Dermis blood vessel endothelial cell (primary cell): ENCODE data around the gene PDE4B. TPM values are rescaled to one million over a fixed set of nuclear protein-coding genes. Genes with fewer than 3 reads are reported as not detected.

ENCODE experiments used
- DNase-seq: peaks from one replicate; pipeline ENCODE4 v3.0.0; 2010
- total RNA-seq: library from RNA; depleted of rRNA; stranded (reverse); fragments of >200 nt; gene quantifications from 2 replicates; pipeline ENCODE4 v1.2.3, GENCODE V29; 2014

The PDE4B gene
- total RNA-seq, 1 donor from 2014 or later: 156 TPM

- DNase-seq: no peak
Observed at GRCh38 chr1:66143651-66144050, 351.0 kb downstream of the PDE4B start.

- DNase-seq: no peak
Observed at GRCh38 chr1:66147226-66147835, 354.6 kb downstream of the PDE4B start.

DNA sequence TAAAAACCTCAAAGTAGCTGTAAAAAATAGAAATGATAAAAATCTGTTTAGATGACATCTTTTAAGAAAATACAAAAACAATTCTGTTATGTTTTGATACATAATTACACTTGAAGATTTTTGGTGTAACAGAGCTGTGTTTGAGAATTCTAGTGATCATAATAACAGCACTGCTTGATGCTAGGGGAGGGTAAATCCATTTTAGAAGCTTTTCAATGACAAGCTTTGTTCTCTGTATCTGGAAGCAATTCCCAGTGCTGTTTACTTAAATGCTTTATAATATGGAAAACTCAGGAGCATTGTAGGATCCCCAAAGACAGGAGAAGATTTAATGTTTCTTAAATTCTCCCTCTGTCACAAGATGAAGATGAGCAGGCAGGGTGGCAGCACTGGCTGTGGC is 359.3 kb downstream of the PDE4B start:
- no peak for DNase-seq

DNA sequence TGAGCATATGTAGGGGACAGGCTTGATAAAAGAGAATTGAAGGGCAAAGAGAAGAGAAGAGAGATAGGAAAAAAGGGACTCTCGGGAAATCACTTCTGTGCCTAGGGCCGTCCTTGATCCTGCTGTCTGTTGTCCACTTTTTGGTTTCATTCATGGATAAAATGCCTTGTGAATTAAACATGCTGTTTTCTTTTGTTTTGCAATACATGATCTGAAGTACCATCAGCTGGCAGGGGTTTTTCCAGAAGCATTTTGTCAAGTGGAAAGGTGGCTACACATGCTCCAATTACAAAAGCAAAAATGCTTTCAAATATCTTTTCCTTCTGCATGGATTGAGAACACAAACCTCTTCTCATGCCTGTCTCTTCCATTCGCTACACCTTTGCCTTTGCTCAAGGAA is 361.7 kb downstream of the PDE4B start:
- DNase-seq: no peak

DNA sequence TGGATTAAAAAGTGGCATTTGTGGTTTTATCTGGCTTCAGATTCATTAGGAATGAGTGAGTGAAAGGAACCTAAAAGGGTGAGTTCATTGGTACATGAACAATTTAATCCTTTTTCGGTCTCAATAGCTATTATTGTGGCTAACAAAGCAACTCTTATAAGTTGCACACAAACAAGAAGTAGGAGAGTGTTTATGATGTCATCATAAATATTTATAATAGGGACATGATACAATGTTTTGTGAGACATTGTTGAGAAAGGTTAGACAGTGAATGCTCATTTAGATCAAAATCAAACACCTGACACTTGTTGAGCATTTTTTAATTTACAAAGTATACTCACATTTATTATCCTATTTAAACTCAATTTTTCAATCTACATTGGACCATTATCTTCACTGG is 363.4 kb downstream of the PDE4B start:
- no peak for DNase-seq

DNA sequence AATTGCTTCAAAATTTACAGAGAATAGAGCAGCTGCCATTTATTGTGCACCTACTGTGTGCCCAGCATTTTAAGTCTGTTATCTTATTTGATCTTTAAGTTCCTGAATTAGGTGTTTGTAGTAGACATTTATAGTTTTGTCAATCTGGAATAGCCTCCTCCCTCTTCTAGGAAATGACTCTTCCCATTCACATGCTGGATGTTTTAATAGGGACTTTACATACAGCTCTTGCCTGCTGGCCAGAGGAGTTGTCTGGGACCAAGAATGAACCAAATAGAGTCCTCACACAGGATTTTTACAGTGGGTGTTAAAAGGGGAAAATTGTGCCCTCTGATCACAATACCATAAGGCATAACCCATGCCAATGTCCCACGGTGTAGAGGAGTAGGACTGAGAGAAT is 367.1 kb downstream of the PDE4B start:
- DNase-seq: no peak

- DNase-seq: no peak
Observed at GRCh38 chr1:66160719-66161118, 368.0 kb downstream of the PDE4B start.

- DNase-seq: no peak
Observed at GRCh38 chr1:66166753-66167152, 374.1 kb downstream of the PDE4B start.

GRCh38 chr1:66167267-66167666 is 374.6 kb downstream of the PDE4B start:
- DNase-seq: no peak

DNA sequence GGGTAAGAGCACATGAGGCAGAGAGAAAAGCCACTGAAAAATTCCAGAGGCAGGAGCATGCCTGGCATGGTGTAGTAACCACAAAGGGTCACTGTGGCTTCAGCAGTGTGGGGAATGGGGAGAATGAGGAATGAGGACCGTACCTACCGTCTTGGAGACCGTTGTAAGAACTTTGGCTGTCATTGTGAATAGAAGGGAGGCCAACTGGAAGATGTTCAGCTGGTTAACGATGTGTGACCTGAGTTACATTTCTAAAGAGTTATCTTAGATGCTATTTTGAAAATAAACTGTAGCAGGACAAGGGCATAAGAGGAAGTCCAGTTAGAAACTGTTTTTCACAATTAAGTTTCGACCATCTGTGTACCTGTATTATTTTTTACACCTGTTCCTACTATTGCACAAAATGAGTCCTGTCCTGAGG is 375.8 kb downstream of the PDE4B start:
- DNase-seq: no peak

GRCh38 chr1:66168948-66169671 is 376.4 kb downstream of the PDE4B start:
- no peak for DNase-seq

GRCh38 chr1:66172272-66172671 is 379.6 kb downstream of the PDE4B start:
- no peak for DNase-seq

- no peak for DNase-seq
Observed at GRCh38 chr1:66175098-66175497, 382.4 kb downstream of the PDE4B start.

GRCh38 chr1:66175581-66175980 is 382.9 kb downstream of the PDE4B start:
- DNase-seq: no peak

- peak; percentile 7 for DNase-seq
Observed at GRCh38 chr1:66176012-66176715, 383.5 kb downstream of the PDE4B start.

DNA sequence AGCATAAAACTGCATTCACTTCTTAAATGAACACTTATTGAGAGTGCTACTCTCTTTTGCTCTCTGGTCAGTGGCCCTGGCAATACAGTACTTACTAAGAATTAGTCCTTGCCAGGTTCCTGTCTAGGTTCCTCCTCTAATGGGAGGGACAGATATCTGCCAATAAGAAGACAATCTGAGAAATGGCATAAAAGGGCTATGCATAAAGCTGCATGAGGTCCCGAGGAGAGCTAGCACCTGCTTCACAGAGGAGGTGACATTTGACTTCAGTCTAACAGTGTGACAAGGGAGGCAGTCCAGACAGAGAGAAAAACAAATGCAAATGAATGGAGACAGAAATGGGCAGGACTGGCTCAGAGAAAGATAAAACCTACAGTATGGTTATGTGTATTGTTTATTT is 384.1 kb downstream of the PDE4B start:
- no peak for DNase-seq

- DNase-seq: no peak
Observed at GRCh38 chr1:66177510-66177909, 384.8 kb downstream of the PDE4B start.

GRCh38 chr1:66182026-66182425 is 389.3 kb downstream of the PDE4B start:
- no peak for DNase-seq

- DNase-seq: no peak
Observed at GRCh38 chr1:66182551-66183178, 390.0 kb downstream of the PDE4B start.

DNA sequence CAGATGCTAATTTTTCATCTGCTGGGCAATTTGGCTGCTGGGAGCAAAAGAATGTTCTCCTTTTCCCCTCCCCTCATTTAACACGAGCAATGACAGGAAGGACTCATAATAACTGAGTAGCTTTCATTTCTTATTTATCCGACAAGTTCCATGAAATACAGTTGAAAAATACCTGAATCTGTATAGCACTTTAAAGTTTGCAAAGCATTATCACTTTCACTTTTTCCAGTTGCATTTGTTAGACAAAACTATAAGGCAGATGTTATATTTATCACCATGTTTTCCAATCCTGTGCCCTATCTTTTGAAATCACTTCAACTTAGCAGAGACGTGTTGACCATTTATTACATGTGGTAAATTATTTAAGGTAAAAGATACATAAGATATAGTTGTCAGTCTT is 390.7 kb downstream of the PDE4B start:
- no peak for DNase-seq

DNA sequence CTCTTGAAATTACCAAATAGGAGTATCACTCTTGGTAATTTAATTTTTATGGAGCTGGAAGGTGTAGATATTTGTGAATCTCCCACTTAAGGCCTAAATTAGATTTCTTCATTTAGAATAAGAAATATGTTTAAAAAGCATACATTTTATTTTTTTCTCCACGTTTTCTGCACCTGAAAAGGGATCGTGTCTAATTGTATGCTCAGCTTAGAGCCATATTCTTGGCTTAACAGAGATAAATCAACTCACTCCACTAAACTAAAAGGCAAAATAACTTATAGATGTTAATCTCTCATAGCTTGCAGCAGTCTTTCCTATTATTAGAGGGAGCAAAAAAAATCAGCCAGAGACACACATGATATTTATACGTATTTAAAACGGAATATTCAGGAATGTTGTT is 404.4 kb downstream of the PDE4B start:
- DNase-seq: no peak

DNA sequence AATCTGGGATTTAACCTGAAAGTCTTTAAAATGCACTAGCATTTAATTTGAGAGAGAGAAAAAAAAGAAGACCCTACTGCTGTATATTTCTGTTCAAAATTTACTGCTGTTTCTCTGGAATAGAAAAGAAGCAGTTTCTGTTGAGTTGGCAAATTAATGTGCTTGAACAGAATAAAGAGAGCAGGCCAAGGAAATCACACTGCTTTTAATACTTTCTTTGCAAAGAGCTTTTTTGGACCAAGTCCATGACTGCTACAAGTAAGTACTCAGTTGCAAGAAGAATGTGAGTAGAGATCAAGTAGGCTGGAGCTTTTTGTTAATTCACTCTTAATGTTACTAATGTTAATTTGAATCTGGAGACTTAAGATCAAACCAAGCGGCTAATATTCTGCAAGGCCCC is 405.1 kb downstream of the PDE4B start:
- DNase-seq: no peak

DNA sequence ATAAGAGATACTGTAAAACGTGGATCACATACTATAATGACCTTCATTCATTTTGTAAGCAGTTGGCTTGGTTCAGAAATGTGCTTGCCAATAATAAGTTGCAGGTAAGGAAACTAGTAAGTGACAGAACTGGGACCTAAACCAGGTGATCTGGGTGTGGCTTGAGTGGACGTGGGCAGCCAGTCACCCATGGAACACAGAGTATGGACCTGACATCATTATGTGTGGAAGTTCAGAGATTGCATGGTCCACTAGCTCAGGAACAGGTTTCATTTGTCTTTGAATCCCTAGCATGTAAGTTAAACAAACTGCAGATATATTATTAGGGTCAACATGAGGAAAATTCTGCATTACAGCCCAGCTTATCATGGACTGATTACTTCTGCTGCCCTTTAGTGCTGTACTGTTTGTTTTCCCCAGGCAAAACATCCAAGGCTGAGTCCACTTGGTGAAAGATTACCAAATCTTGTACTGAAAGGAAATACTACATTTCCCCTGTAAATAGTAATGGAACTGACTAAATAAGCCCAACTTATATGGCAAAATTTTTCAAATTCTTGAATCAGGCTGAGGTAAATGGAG is 414.0 kb downstream of the PDE4B start:
- no peak for DNase-seq
